SK-N-SH treated with all-trans-retinoic acid at 6 μM for 48 hours (cell line): ENCODE data around the gene FOXL2NB.
"Not testable (repeated sequence)": the region's sequence is repeated elsewhere in the genome, so short reads cannot be mapped to it uniquely, and the experiment has no call there.

ENCODE experiments used
- CSRNP3 ChIP-seq: fragments of 250-450 bp; sonication (Bioruptor Pico); IDR thresholded peaks from 2 replicates; pipeline ENCODE4 v1.5.1; 2021; ENCODE audit warnings: mild to moderate bottlenecking, moderate library complexity
- GLIS3 ChIP-seq: fragments of 250-450 bp; sonication (Bioruptor Pico); IDR thresholded peaks from 2 replicates; pipeline ENCODE4 v1.5.0; 2020; ENCODE audit warnings: mild to moderate bottlenecking, moderate library complexity
- ISL1 ChIP-seq: fragments of 250-450 bp; sonication (Bioruptor Pico); IDR thresholded peaks from 2 replicates; pipeline ENCODE4 v2.1.2; 2022; ENCODE audit warnings: mild to moderate bottlenecking, moderate library complexity
- RARB ChIP-seq: fragments of 250-450 bp; sonication (Bioruptor Pico); IDR thresholded peaks from 2 replicates; pipeline ENCODE4 v1.8.0; 2021; ENCODE audit warnings: mild to moderate bottlenecking, moderate library complexity
- SNAI2 ChIP-seq: fragments of 250-450 bp; sonication (Bioruptor Pico); IDR thresholded peaks from 2 replicates; pipeline ENCODE4 v1.5.0; 2020; ENCODE audit warnings: mild to moderate bottlenecking, moderate library complexity
- TOX ChIP-seq: fragments of 250-450 bp; sonication (Bioruptor Pico); IDR thresholded peaks from 2 replicates; pipeline ENCODE4 v1.8.0; 2021; ENCODE audit warnings: mild to moderate bottlenecking, moderate library complexity, borderline replicate concordance
- ZFP30 ChIP-seq: fragments of 450-650 bp; formaldehyde crosslinking; IDR thresholded peaks from 2 replicates; pipeline ENCODE4 v1.5.0; 2022; ENCODE audit warnings: mild to moderate bottlenecking, moderate library complexity
- ZNF8 ChIP-seq: fragments of 450-650 bp; formaldehyde crosslinking; IDR thresholded peaks from 2 replicates; pipeline ENCODE4 v1.5.0; 2020; ENCODE audit warnings: mild to moderate bottlenecking, moderate library complexity
- TF ChIP-seq, protein P1 (sequence below): fragments of 250-450 bp; sonication (Bioruptor Pico); IDR thresholded peaks from 2 replicates; pipeline ENCODE4 v1.8.0; 2020; ENCODE audit warnings: mild to moderate bottlenecking, moderate library complexity, borderline replicate concordance
- TF ChIP-seq, protein P2 (sequence below): fragments of 250-450 bp; sonication (Bioruptor Pico); IDR thresholded peaks from 2 replicates; pipeline ENCODE4 v1.5.1; 2020; ENCODE audit warnings: low read depth, mild to moderate bottlenecking, moderate library complexity

- not testable (repeated sequence) for TF ChIP-seq TOX (CRISPR knock-in tag); CSRNP3 (CRISPR knock-in tag); GLIS3 (CRISPR knock-in tag); ZNF8 (CRISPR knock-in tag); SNAI2; ZFP30 (CRISPR knock-in tag); RARB (CRISPR knock-in tag); ISL1 (CRISPR knock-in tag)
- TF ChIP-seq, protein P1, sequence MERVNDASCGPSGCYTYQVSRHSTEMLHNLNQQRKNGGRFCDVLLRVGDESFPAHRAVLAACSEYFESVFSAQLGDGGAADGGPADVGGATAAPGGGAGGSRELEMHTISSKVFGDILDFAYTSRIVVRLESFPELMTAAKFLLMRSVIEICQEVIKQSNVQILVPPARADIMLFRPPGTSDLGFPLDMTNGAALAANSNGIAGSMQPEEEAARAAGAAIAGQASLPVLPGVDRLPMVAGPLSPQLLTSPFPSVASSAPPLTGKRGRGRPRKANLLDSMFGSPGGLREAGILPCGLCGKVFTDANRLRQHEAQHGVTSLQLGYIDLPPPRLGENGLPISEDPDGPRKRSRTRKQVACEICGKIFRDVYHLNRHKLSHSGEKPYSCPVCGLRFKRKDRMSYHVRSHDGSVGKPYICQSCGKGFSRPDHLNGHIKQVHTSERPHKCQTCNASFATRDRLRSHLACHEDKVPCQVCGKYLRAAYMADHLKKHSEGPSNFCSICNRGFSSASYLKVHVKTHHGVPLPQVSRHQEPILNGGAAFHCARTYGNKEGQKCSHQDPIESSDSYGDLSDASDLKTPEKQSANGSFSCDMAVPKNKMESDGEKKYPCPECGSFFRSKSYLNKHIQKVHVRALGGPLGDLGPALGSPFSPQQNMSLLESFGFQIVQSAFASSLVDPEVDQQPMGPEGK (CRISPR knock-in tag): not testable (repeated sequence)
- TF ChIP-seq, protein P2, sequence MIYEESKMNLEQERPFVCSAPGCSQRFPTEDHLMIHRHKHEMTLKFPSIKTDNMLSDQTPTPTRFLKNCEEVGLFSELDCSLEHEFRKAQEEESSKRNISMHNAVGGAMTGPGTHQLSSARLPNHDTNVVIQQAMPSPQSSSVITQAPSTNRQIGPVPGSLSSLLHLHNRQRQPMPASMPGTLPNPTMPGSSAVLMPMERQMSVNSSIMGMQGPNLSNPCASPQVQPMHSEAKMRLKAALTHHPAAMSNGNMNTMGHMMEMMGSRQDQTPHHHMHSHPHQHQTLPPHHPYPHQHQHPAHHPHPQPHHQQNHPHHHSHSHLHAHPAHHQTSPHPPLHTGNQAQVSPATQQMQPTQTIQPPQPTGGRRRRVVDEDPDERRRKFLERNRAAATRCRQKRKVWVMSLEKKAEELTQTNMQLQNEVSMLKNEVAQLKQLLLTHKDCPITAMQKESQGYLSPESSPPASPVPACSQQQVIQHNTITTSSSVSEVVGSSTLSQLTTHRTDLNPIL: not testable (repeated sequence)
Measured at GRCh38 chr3:138922400-138922799, 24.6 kb upstream of the FOXL2NB start.
